Epidermal melanocyte (primary cell): ENCODE measurements around the gene BAIAP2L2.
A peak's percentile ranks its signal among the peaks of the same experiment; 100 is the strongest.
"Not testable (repeated sequence)": the region's sequence is repeated elsewhere in the genome, so short reads cannot be mapped to it uniquely, and the experiment has no call there.

ENCODE experiments used
- DNase-seq: peaks from one replicate; pipeline ENCODE4 v3.0.0; 2011; ENCODE audit warnings: low spot score; ENCODE audit not compliant: insufficient read length

BAIAP2L2 gene

GRCh38 chr22:38129021-38129420, 18.5 kb upstream of the BAIAP2L2 start:
- DNase-seq, result no peak

DNA sequence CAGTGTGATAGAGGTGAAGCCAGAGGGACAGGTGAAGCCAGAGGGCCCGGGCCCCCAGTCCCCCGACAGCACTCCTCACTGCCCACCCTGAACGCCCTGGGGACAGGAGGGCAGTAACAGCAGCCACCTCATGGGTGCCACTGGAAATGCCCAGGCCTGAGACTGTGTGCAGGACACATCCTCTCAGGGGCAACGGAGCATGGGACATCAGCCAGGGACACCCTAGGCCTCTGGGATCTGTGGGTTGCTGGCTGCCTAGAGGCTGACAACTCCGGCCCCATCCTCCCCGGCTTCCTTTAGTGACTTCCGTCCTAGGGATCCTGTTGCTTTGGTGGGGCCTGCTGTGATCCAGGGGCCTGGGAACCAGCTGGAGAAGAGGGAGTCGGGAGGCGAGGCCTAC, 17.4 kb upstream of the BAIAP2L2 start:
- no peak for DNase-seq

DNA sequence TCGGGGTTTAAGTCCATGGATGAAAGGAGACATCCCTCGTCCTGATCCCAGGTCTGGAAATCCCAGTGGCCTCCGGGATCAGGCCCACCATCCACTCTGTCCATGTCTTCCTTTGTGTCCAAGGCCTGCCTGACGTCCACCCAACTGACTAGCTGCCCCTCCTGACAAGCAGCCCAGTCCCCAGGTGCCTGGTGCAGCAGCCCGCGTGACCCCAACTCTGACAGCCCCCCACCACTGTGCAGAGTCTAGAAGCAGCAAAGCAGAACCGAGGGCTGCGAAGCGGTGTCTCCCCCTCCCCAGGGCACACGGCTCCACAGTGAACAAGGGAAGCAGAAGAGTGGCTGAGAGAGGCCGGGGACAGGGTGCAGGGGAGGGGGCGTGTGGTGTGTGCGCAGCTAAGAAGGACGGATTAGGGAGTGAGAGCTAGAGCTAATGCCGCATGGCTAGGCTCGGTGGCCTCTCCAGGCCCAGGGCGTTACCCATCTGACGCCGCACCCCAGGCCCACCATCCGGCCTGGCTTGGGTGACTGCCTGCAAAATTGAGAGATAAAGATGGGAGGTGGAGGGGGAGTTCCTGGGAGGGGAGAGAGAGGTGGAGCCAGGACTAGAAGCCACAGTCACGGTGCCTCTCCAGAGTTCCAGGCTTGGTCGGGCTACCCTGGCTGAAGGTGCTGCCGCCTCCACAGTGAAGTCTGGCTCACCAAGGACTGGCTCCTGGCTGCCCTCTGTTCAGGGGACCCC, 16.6 kb upstream of the BAIAP2L2 start:
- DNase-seq, result no peak

GRCh38 chr22:38125751-38126201, 15.3 kb upstream of the BAIAP2L2 start:
- DNase-seq, result no peak

- no peak for DNase-seq
Measured at GRCh38 chr22:38125038-38125610, 14.6 kb upstream of the BAIAP2L2 start.

DNA sequence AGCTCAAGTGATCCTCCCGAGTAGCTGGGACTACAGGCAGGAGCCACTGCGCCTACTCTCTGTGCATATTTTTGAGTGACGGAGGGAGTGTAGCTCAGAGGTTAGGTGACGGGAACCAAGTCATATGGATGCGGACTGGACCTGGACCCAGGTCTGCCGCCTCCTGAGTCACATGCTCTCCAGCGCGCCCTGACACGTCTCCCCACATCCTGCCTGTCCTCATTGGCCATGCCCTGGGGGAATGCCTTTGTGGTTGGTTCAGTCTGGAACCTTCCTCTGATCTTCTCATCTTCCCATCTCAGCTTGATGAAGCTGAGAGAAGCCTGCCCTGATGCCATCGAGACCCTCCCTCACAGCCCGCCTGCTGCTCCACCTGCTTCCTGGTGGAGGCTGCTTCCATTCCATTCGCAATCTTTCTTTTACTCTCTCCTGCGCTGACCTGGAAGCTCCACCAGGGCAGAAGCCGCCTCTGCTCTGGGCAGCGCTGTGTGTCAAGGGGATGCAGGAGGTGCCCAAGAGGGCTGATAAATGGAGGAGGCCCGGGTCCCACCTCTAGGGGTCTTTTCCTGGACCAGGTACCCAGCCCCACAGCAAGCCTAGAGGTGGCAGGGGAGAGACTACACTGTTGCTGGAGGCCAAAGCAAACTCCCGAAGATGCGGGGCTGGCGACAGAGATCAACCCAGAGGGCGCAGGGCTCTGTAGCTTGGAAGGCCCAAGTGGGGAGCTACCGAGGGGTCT, 13.9 kb upstream of the BAIAP2L2 start:
- DNase-seq, result no peak

- no peak for DNase-seq
Measured at GRCh38 chr22:38122616-38123015, 12.1 kb upstream of the BAIAP2L2 start.

DNA sequence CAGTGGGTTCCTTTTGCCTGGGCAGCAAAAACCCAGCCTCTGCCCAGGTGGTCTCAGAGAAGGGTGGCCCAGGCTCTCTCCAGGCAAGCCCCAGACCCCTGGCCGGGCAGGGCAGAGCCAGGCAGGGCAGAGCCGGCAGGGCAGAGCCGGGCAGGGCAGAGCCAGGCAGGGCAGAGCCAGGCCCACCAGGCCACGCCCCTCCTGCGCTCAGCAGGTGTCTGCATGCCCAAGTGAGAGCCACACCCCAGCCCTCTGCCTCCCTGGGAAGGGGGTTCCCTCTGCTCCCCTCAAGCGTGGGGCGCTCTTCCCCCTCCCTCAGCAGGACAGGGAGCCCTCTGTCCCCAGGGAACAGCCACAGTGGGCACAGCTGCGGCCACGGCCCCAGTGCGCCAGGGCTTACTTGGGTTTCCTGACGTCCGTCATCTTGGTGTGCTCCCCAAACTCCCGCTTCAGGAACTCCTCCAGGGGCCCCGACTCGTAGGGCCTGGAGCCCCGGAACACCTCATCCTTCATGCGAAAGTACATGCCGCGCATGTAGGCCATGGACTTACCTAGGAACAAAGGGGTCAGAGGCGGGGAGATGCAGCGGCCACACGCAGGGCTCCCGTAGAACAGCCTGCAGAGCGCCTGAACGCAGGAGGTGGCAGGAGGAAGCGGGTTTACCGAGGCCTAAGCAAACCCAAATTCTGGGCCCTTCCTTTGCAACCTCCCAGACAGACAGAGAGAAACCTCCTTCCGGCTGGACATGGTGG, 10.1 kb upstream of the BAIAP2L2 start:
- no peak for DNase-seq

- not testable (repeated sequence) for DNase-seq
Measured at GRCh38 chr22:38118747-38119146, 8.3 kb upstream of the BAIAP2L2 start.

DNA sequence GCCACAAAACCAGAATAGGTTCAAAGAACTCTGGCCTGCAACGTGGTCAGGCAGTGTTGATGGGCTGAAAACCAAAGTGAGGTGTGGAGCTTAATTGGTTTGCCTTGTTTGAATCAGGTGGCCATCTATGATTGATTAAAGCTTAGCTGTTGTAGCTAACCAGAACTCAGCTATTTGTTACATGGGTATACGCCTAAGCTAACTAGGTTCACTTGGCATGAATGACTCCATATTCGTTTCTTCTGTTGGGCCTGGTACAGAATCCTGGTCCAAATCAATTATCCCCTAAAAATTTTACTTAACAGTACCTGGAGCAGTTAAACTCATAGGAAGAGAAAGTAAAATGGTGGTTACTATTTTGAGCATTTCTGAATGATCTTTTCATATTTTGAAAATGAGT, 7.7 kb upstream of the BAIAP2L2 start:
- DNase-seq, result no peak

DNA sequence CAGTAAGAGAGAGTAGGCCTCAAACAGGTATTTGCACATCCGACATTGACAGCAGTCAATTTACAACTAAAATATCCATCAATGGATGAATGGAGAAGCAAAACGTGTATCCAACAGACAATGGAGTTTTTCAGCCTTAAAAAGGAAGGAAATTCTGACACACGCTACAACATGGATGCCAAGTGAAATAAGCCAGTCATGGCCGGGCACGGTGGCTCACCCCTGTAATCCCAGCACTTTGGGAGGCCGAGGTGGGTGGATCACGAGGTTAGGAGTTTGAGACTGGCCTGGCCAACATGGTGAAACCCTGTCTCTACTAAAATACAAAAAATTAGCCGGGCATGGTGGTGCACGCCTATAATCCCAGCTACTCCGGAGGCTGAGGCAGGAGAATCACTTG, 7.1 kb upstream of the BAIAP2L2 start:
- DNase-seq, result not testable (repeated sequence)

DNA sequence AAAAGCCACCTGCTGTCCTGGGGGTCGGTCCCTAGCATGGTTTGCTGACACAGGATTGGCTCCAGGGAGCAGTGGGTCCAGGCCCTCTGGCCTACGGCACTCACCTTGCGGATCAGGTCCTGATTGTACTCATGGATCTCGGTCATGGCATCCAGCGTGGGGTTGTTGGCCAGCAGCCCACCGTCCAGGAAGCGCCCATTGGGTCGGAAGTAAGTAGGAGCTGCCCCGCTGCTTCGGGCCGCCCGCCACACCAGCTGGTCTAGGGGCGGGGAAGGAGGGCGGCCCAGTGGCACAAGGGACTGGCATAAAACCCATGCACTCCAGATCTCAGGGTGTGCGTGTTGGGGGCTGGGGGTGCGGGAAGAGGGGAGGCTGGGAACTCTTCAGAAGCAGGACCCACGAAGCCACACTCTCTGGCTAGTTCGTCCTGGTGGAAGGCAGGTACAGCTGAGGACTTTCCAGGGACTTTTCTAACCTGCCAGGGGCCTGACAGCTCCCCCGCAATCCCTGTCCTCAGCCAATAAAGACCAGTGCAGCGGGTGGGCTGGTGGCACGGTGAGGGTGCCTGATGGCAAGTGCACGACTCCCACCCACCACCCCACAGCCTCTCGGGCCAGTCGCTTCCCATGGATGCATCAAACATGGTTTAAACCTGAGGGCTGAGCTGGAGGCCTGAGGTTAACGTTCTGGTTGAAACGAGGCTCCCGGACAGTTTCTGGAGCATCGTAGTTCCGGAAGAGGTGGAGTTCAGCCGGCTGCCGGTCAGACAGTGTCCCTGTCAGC, 5.1 kb upstream of the BAIAP2L2 start:
- no peak for DNase-seq

DNA sequence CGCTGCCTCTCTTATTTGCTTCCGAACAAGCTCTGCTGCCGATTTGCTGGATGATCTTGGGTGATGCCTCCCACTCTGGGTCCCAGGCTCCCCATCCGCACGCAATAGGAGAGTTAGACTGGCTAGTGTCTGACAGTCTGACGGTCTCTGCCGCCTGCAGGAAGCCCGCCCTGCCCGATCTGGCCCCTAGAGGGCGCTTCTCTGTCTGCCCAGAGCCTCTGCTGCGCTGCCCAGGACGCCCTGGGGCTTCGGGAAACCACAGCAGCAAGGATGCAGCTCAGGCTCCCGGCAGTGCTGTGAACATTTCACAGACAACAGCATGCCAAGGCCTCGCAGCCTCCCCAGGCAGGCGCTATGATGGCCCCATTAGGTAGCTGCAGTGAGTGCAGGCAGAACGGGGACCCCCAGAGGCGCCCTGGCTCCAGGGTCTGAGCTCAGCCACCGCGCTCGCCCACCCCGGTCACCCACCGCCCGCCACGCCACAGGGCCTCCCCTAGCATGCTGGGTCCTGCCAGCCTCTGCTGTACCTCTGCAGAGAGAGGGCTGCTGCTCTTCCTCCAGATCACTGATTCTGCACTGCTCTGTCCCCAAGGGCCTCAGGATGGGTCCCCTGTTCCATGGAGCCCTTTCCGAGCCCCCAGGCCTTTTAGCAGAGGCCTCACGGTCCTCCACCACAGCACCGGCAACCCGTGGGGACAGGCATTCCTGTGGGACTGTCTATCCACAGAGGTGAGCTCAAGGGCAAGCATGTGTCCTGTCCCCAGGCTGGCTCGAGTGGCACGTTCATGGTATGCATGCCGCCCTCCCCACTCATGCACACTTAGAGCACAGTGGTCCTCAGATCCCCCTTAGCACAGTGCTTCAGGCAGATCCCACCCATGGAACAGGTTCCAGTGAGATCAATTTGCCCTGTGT, 4.3 kb upstream of the BAIAP2L2 start:
- peak; percentile 98 for DNase-seq

- no peak for DNase-seq
Measured at GRCh38 chr22:38112381-38112780, 1.9 kb upstream of the BAIAP2L2 start.

- no peak for DNase-seq
Measured at GRCh38 chr22:38111925-38112355, 1.5 kb upstream of the BAIAP2L2 start.

GRCh38 chr22:38110863-38111852, 674 bp upstream of the BAIAP2L2 start:
- DNase-seq, result no peak

- no peak for DNase-seq
Measured at GRCh38 chr22:38109371-38110001, 998 bp downstream of the BAIAP2L2 start.
